Suprapubic skin (tissue), 4 donors: Measurements from ENCODE around the gene DSCAML1. TPM values are rescaled to one million over a fixed set of nuclear protein-coding genes. Genes with fewer than 3 reads are reported as not detected.

Source experiments
- DNase-seq, 2 donors: peaks; one replicate each; pipeline ENCODE4 v3.0.0-alpha.2; 2019; ENCODE audit warnings: low spot score in 2 of 2
- H3K27ac ChIP-seq: fragments of 200-600 bp; sonication (generic); one replicate; pipeline ENCODE4 v1.5.1; 2019
- H3K27me3 ChIP-seq: fragments of 200-600 bp; sonication (generic); one replicate; pipeline ENCODE4 v1.5.1; 2019
- H3K36me3 ChIP-seq: fragments of 200-600 bp; sonication (generic); one replicate; pipeline ENCODE4 v1.5.1; 2019
- H3K4me1 ChIP-seq: fragments of 200-600 bp; sonication (generic); one replicate; pipeline ENCODE4 v1.5.1; 2019
- H3K4me3 ChIP-seq: fragments of 200-600 bp; sonication (generic); one replicate; pipeline ENCODE4 v1.5.1; 2019; ENCODE audit warnings: mild to moderate bottlenecking
- H3K9me3 ChIP-seq: fragments of 200-600 bp; sonication (generic); one replicate; pipeline ENCODE4 v1.5.1; 2019
- CTCF ChIP-seq, 2 donors: fragments of 200-600 bp in 1 of 2; fragments of 450-650 bp in 1 of 2; sonication (generic) in 1 of 2; IDR thresholded peaks; one replicate each; pipeline ENCODE4 v1.5.1; 2016 to 2019; ENCODE audit warnings: antibody characterized with exemption in 2 of 2, mild to moderate bottlenecking in 1 of 2, moderate library complexity in 1 of 2
- EP300 ChIP-seq: sonication (generic); formaldehyde crosslinking; IDR thresholded peaks from one replicate; pipeline ENCODE4 v1.6.1; 2017; ENCODE audit warnings: antibody characterized with exemption
- POLR2A ChIP-seq, 2 donors: fragments of 450-650 bp; IDR thresholded peaks; one replicate each; pipeline ENCODE4 v1.6.1; 2017; ENCODE audit warnings: antibody characterized with exemption in 2 of 2, mild to moderate bottlenecking in 2 of 2, moderate library complexity in 2 of 2
- POLR2AphosphoS5 ChIP-seq, 3 donors: sonication (generic); formaldehyde crosslinking; IDR thresholded peaks; one replicate each; pipeline ENCODE4 v1.6.1; 2017; ENCODE audit warnings: antibody characterized with exemption in 3 of 3
- WGBS: methylation state at CpG from one replicate; pipeline ENCODE4 v1.1.5; 2018; 5-methylcytosine and 5-hydroxymethylcytosine counted together
- total RNA-seq, 4 donors: library from RNA; depleted of rRNA; stranded (reverse); fragments of >200 nt; gene quantifications; one replicate each; pipeline ENCODE4 v1.1.0, GENCODE V29; 2016

The DSCAML1 gene
- total RNA-seq, 4 donors from 2014 or later = 0.11 to 0.24 (median 0.21) TPM; not detected in 1

GRCh38 chr11:117836077-117836960, 39.3 kb upstream of the DSCAML1 start:
- Histone ChIP-seq H3K36me3 (no peaks in the 10 kb centered on the region), H3K4me3 (no peak overlapping the region), H3K27ac (no peak overlapping the region), H3K27me3 (peaks cover 6% of the 10 kb centered on the region), H3K9me3 (no peaks in the 10 kb centered on the region), H3K4me1 (peaks cover 3% of the 10 kb centered on the region)
- WGBS = 82% methylated on average over 14 of the region's 14 CpGs
- TF ChIP-seq CTCF (IDR thresholded peaks at IDR 0.05) (no peak), POLR2A (IDR thresholded peaks at IDR 0.05) (no peak), POLR2AphosphoS5 (IDR thresholded peaks at IDR 0.05) (no peak), EP300 (no peak)
- no peak for DNase-seq

GRCh38 chr11:117835576-117835975, 38.6 kb upstream of the DSCAML1 start:
- no peak for DNase-seq
- no peak overlapping the region for H3K27ac ChIP-seq
- H3K9me3 ChIP-seq = no peaks in the 10 kb centered on the region
- no peaks in the 10 kb centered on the region for H3K36me3 ChIP-seq
- no peak overlapping the region for H3K4me3 ChIP-seq
- TF ChIP-seq POLR2A (IDR thresholded peaks at IDR 0.05) (no peak), POLR2AphosphoS5 (IDR thresholded peaks at IDR 0.05) (no peak), CTCF (IDR thresholded peaks at IDR 0.05) (no peak), EP300 (no peak)
- H3K4me1 ChIP-seq = peaks cover 3% of the 10 kb centered on the region
- peaks cover 6% of the 10 kb centered on the region for H3K27me3 ChIP-seq
- 90% methylated on average over 8 of the region's 8 CpGs for WGBS

GRCh38 chr11:117834838-117835443, 37.9 kb upstream of the DSCAML1 start:
- 94% methylated on average over 17 of the region's 17 CpGs for WGBS
- no peaks in the 10 kb centered on the region for H3K36me3 ChIP-seq
- no peaks in the 10 kb centered on the region for H3K9me3 ChIP-seq
- H3K4me3 ChIP-seq = no peak overlapping the region
- H3K27ac ChIP-seq = no peak overlapping the region
- no peak for DNase-seq
- TF ChIP-seq POLR2A (IDR thresholded peaks at IDR 0.05) = no peak
- TF ChIP-seq CTCF (IDR thresholded peaks at IDR 0.05) = no peak
- TF ChIP-seq POLR2AphosphoS5 (IDR thresholded peaks at IDR 0.05) = no peak
- no peak for TF ChIP-seq EP300
- H3K27me3 ChIP-seq = peaks cover 6% of the 10 kb centered on the region
- peaks cover 3% of the 10 kb centered on the region for H3K4me1 ChIP-seq

- Histone ChIP-seq H3K36me3 (no peaks in the 10 kb centered on the region), H3K4me3 (no peak overlapping the region), H3K27ac (no peak overlapping the region), H3K9me3 (no peaks in the 10 kb centered on the region), H3K27me3 (peaks cover 6% of the 10 kb centered on the region), H3K4me1 (peaks cover 6% of the 10 kb centered on the region)
- WGBS = 89% methylated on average over 6 of the region's 6 CpGs
- no peak for DNase-seq
- TF ChIP-seq EP300 = no peak
- no peak for TF ChIP-seq POLR2A (IDR thresholded peaks at IDR 0.05)
- no peak for TF ChIP-seq POLR2AphosphoS5 (IDR thresholded peaks at IDR 0.05)
- no peak for TF ChIP-seq CTCF (IDR thresholded peaks at IDR 0.05)
Measured at GRCh38 chr11:117834068-117834810, 37.2 kb upstream of the DSCAML1 start.
